HEK293 (cell line): ENCODE data around the gene GZF1.

Experiments
- CTCF ChIA-PET: fragments of 350-600 bp; formaldehyde crosslinking; extraction: SDS; loops from one replicate; lab custom pipeline; 2021; ENCODE audit warnings: antibody characterized with exemption; lab: Yijun Ruan, JAX
- POLR2A ChIA-PET: fragments of 300-600 bp; formaldehyde crosslinking; extraction: SDS; loops from one replicate; lab custom pipeline; 2020; ENCODE audit warnings: antibody characterized with exemption, inconsistent platforms; lab: Yijun Ruan, JAX
- H3K27ac ChIP-seq: fragments of 200-500 bp; sonication (Bioruptor generic); 2 replicates; pipeline ENCODE4 v1.5.1; 2014; ENCODE audit warnings: low read depth, low read length, control low read depth, inconsistent platforms; ENCODE audit errors: extremely low read depth
- H3K36me3 ChIP-seq, 2 experiments: fragments of 200-500 bp in 1 of 2; sonication (Bioruptor generic) in 1 of 2; 1 replicate in 1 of 2; 2 replicates in 1 of 2; pipeline ENCODE4 v1.5.1; 2014 to 2017; ENCODE audit warnings: inconsistent platforms in 2 of 2, low read length in 2 of 2; ENCODE audit not compliant: control insufficient read depth in 2 of 2, insufficient read depth in 1 of 2
- H3K4me1 ChIP-seq: fragments of 200-500 bp; sonication (Bioruptor generic); 2 replicates; pipeline ENCODE4 v1.5.1; 2014; ENCODE audit warnings: mild to moderate bottlenecking, low read length, inconsistent platforms; ENCODE audit not compliant: control insufficient read depth, insufficient read depth
- H3K4me3 ChIP-seq: 2 replicates; pipeline ENCODE4 v1.5.1; 2011; ENCODE audit warnings: low read depth, mild to moderate bottlenecking, control low read depth, low read length, moderate library complexity
- H3K9me3 ChIP-seq: fragments of 200-500 bp; sonication (Bioruptor generic); 2 replicates; pipeline ENCODE4 v1.5.1; 2014; ENCODE audit warnings: low read depth, low read length, inconsistent platforms; ENCODE audit not compliant: control insufficient read depth, insufficient read depth
- IKZF3 ChIP-seq: fragments of 450-650 bp; IDR thresholded peaks from 2 replicates; pipeline ENCODE4 v1.5.0; 2018; ENCODE audit warnings: missing biosample characterization, mild to moderate bottlenecking, missing genetic modification characterization, moderate library complexity
- KLF10 ChIP-seq: fragments of 450-650 bp; IDR thresholded peaks from 2 replicates; pipeline ENCODE4 v1.5.1; 2018; ENCODE audit warnings: missing biosample characterization, mild to moderate bottlenecking, missing genetic modification characterization
- KLF9 ChIP-seq: fragments of 450-650 bp; formaldehyde crosslinking; IDR thresholded peaks from 2 replicates; pipeline ENCODE4 v1.5.1; 2016; ENCODE audit warnings: missing biosample characterization, missing genetic modification characterization, low read depth
- TCF7L2 ChIP-seq: IDR thresholded peaks from 2 replicates; pipeline ENCODE4 v1.6.1; 2011; ENCODE audit warnings: low read depth, mild to moderate bottlenecking, inconsistent platforms, low read length, moderate library complexity, borderline replicate concordance
- ZNF114 ChIP-seq: fragments of 450-650 bp; formaldehyde crosslinking; IDR thresholded peaks from 2 replicates; pipeline ENCODE4 v1.5.0; 2017; ENCODE audit warnings: missing biosample characterization, missing genetic modification characterization
- ZNF121 ChIP-seq: fragments of 450-650 bp; formaldehyde crosslinking; IDR thresholded peaks from 2 replicates; pipeline ENCODE4 v1.5.1; 2016; ENCODE audit warnings: missing biosample characterization, missing genetic modification characterization
- ZNF132 ChIP-seq: fragments of 450-650 bp; formaldehyde crosslinking; IDR thresholded peaks from 2 replicates; pipeline ENCODE4 v1.5.1; 2017; ENCODE audit warnings: missing biosample characterization, missing genetic modification characterization, borderline replicate concordance
- ZNF211 ChIP-seq: fragments of 450-650 bp; formaldehyde crosslinking; IDR thresholded peaks from 2 replicates; pipeline ENCODE4 v1.5.1; 2016; ENCODE audit warnings: low read depth, missing biosample characterization, missing genetic modification characterization
- ZNF221 ChIP-seq: fragments of 450-650 bp; formaldehyde crosslinking; IDR thresholded peaks from 2 replicates; pipeline ENCODE4 v1.5.1; 2017; ENCODE audit warnings: missing biosample characterization, missing genetic modification characterization, borderline replicate concordance
- ZNF354C ChIP-seq: fragments of 450-650 bp; formaldehyde crosslinking; IDR thresholded peaks from 2 replicates; pipeline ENCODE4 v1.5.1; 2016; ENCODE audit warnings: missing biosample characterization, missing genetic modification characterization, low read depth, borderline replicate concordance
- ZNF549 ChIP-seq: fragments of 450-650 bp; IDR thresholded peaks from 2 replicates; pipeline ENCODE4 v1.5.1; 2018; ENCODE audit warnings: missing biosample characterization, missing genetic modification characterization, mild to moderate bottlenecking, inconsistent platforms, moderate library complexity
- ZNF707 ChIP-seq: fragments of 450-650 bp; formaldehyde crosslinking; IDR thresholded peaks from 2 replicates; pipeline ENCODE4 v1.5.1; 2016; ENCODE audit warnings: missing biosample characterization, missing genetic modification characterization
- TF ChIP-seq, protein P1 (sequence below): fragments of 450-650 bp; formaldehyde crosslinking; IDR thresholded peaks from 2 replicates; pipeline ENCODE4 v1.5.1; 2016; ENCODE audit warnings: missing biosample characterization, missing genetic modification characterization, borderline replicate concordance
- TF ChIP-seq, protein P2 (sequence below): fragments of 450-650 bp; formaldehyde crosslinking; IDR thresholded peaks from 2 replicates; pipeline ENCODE4 v1.5.1; 2016; ENCODE audit warnings: missing biosample characterization, missing genetic modification characterization
- TF ChIP-seq, protein P3 (sequence below): fragments of 450-650 bp; formaldehyde crosslinking; IDR thresholded peaks from 2 replicates; pipeline ENCODE4 v1.5.1; 2016; ENCODE audit warnings: missing biosample characterization, missing genetic modification characterization
- TF ChIP-seq, protein P4 (sequence below): fragments of 450-650 bp; formaldehyde crosslinking; IDR thresholded peaks from 2 replicates; pipeline ENCODE4 v1.5.1; 2016; ENCODE audit warnings: missing biosample characterization, missing genetic modification characterization

Gene GZF1

DNA sequence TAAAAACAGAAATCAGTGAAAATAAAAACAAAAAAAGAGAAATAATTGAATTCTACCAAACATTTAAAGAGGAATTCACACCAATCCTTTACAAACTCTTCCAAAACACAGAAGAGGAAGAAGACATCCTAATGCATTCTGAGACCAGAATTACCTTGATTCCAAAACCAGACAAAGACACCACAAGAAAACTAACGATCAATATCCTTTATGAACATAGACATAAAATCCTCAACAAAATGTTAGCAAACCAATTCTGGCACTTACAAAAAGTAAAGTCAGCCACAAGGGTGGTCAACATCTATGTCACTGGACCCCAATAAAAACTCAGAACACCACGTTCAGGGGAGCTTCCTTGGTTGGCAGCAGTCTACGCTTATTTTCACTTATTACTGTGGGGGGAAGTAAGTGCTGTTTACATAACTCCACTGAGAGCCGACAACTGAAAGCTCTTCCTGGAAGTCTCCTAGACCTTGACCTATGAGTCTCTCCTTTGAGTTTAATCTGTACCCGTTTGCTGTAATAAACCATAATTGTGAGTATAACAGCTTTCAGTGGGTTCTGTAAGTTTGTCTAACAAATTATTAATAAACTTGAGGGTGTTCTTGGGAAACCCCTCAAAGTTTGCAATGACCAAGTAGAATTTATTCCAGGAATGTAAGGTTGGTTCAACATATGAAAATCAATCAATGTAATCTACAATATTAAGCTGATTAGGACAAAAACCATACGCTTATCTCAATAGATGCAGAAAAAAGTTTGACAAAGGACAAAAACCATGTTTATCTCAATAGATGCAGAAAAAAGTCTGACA lies 24.5 kb downstream of the GZF1 start:
- H3K4me1 ChIP-seq: no peaks in the 10 kb centered on the region
- no peak overlapping the region for H3K27ac ChIP-seq
- no peak for TF ChIP-seq IKZF3 (tag by site-specific recombination)
- TF ChIP-seq ZNF549 (tag by site-specific recombination): no peak
- no peak for TF ChIP-seq ZNF114
- TF ChIP-seq, protein P1, sequence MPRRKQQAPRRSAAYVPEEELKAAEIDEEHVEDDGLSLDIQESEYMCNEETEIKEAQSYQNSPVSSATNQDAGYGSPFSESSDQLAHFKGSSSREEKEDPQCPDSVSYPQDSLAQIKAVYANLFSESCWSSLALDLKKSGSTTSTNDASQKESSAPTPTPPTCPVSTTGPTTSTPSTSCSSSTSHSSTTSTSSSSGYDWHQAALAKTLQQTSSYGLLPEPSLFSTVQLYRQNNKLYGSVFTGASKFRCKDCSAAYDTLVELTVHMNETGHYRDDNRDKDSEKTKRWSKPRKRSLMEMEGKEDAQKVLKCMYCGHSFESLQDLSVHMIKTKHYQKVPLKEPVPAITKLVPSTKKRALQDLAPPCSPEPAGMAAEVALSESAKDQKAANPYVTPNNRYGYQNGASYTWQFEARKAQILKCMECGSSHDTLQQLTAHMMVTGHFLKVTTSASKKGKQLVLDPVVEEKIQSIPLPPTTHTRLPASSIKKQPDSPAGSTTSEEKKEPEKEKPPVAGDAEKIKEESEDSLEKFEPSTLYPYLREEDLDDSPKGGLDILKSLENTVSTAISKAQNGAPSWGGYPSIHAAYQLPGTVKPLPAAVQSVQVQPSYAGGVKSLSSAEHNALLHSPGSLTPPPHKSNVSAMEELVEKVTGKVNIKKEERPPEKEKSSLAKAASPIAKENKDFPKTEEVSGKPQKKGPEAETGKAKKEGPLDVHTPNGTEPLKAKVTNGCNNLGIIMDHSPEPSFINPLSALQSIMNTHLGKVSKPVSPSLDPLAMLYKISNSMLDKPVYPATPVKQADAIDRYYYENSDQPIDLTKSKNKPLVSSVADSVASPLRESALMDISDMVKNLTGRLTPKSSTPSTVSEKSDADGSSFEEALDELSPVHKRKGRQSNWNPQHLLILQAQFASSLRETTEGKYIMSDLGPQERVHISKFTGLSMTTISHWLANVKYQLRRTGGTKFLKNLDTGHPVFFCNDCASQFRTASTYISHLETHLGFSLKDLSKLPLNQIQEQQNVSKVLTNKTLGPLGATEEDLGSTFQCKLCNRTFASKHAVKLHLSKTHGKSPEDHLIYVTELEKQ (tag by site-specific recombination): no peak
- TF ChIP-seq TCF7L2: no peak
- TF ChIP-seq, protein P2, sequence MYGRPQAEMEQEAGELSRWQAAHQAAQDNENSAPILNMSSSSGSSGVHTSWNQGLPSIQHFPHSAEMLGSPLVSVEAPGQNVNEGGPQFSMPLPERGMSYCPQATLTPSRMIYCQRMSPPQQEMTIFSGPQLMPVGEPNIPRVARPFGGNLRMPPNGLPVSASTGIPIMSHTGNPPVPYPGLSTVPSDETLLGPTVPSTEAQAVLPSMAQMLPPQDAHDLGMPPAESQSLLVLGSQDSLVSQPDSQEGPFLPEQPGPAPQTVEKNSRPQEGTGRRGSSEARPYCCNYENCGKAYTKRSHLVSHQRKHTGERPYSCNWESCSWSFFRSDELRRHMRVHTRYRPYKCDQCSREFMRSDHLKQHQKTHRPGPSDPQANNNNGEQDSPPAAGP (tag by site-specific recombination): no peak
- H3K4me3 ChIP-seq: no peak overlapping the region
- ChIA-PET POLR2A (no interaction called here), CTCF (interaction anchor here (0.6 kb wide), 1 partner anchor 34 kb away, joined by 3 read pairs; no protein-coding TSS in a partner anchor)
- no peaks in the 10 kb centered on the region; the same call in 1 of the 2 replicates for H3K9me3 ChIP-seq
- peaks cover 25 to 68% of the 10 kb centered on the region in 2 experiments for H3K36me3 ChIP-seq

DNA sequence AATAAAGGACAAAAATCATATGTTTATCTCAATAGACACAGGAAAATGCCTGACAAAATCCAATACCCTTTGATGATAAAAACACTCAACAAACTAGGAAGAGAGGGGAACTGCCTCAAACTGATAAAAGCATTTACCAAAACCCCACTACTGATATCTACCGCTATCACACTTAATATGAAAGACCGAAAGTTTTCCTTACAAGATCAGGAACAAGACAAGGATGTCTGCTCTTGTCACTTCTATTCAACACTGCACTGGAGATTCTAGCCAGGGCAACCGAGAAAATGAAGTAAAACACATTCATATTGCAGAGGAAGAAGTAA lies 25.1 kb downstream of the GZF1 start:
- ChIA-PET CTCF (interaction anchor here (0.6 kb wide), 1 partner anchor 33 kb away, joined by 3 read pairs; no protein-coding TSS in a partner anchor), POLR2A (no interaction called here)
- H3K4me3 ChIP-seq: no peak overlapping the region
- TF ChIP-seq ZNF121 (tag by site-specific recombination) (no peak), KLF10 (tag by site-specific recombination) (no peak), KLF9 (tag by site-specific recombination) (no peak), ZNF211 (tag by site-specific recombination) (no peak), ZNF354C (tag by site-specific recombination) (no peak), ZNF221 (no peak), ZNF707 (tag by site-specific recombination) (no peak), ZNF132 (no peak)
- TF ChIP-seq, protein P3, sequence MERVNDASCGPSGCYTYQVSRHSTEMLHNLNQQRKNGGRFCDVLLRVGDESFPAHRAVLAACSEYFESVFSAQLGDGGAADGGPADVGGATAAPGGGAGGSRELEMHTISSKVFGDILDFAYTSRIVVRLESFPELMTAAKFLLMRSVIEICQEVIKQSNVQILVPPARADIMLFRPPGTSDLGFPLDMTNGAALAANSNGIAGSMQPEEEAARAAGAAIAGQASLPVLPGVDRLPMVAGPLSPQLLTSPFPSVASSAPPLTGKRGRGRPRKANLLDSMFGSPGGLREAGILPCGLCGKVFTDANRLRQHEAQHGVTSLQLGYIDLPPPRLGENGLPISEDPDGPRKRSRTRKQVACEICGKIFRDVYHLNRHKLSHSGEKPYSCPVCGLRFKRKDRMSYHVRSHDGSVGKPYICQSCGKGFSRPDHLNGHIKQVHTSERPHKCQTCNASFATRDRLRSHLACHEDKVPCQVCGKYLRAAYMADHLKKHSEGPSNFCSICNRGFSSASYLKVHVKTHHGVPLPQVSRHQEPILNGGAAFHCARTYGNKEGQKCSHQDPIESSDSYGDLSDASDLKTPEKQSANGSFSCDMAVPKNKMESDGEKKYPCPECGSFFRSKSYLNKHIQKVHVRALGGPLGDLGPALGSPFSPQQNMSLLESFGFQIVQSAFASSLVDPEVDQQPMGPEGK (tag by site-specific recombination): no peak
- TF ChIP-seq, protein P4, sequence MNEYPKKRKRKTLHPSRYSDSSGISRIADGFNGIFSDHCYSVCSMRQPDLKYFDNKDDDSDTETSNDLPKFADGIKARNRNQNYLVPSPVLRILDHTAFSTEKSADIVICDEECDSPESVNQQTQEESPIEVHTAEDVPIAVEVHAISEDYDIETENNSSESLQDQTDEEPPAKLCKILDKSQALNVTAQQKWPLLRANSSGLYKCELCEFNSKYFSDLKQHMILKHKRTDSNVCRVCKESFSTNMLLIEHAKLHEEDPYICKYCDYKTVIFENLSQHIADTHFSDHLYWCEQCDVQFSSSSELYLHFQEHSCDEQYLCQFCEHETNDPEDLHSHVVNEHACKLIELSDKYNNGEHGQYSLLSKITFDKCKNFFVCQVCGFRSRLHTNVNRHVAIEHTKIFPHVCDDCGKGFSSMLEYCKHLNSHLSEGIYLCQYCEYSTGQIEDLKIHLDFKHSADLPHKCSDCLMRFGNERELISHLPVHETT: no peak
- no peaks in the 10 kb centered on the region; the same call in 1 of the 2 replicates for H3K9me3 ChIP-seq
- no peaks in the 10 kb centered on the region for H3K4me1 ChIP-seq
- H3K27ac ChIP-seq: no peak overlapping the region
- peaks cover 26 to 68% of the 10 kb centered on the region in 2 experiments for H3K36me3 ChIP-seq
